GM19240 (cell line): Measurements from ENCODE around the gene ENPP4.
A peak's percentile ranks its signal among the peaks of the same experiment; 100 is the strongest.
"Not testable (repeated sequence)": the region's sequence is repeated elsewhere in the genome, so short reads cannot be mapped to it uniquely, and the experiment has no call there.

Experiments used
- DNase-seq: peaks from one replicate; pipeline ENCODE4 v3.0.0; 2011; ENCODE audit warnings: low spot score; ENCODE audit not compliant: insufficient read length

Gene ENPP4

GRCh38 chr6:46130666-46131065 lies 877 bp downstream of the ENPP4 start:
- no peak for DNase-seq

- not testable (repeated sequence) for DNase-seq
Observed at GRCh38 chr6:46131291-46131690, 1.5 kb downstream of the ENPP4 start.

GRCh38 chr6:46134216-46134615 lies 4.4 kb downstream of the ENPP4 start:
- DNase-seq, result no peak

GRCh38 chr6:46135176-46135575 lies 5.4 kb downstream of the ENPP4 start:
- DNase-seq, result no peak

- no peak for DNase-seq
Observed at GRCh38 chr6:46136831-46137230, 7.0 kb downstream of the ENPP4 start.

- DNase-seq, result no peak
Observed at GRCh38 chr6:46137387-46137786, 7.6 kb downstream of the ENPP4 start.

GRCh38 chr6:46138281-46138680 lies 8.5 kb downstream of the ENPP4 start:
- no peak for DNase-seq

- no peak for DNase-seq
Observed at GRCh38 chr6:46144270-46144669, 14.5 kb downstream of the ENPP4 start.

GRCh38 chr6:46149066-46149465 lies 19.3 kb downstream of the ENPP4 start:
- DNase-seq, result not testable (repeated sequence)

- no peak for DNase-seq
Observed at GRCh38 chr6:46156701-46157100, 26.9 kb downstream of the ENPP4 start.

- no peak for DNase-seq
Observed at GRCh38 chr6:46159229-46159628, 29.4 kb downstream of the ENPP4 start.

- no peak for DNase-seq
Observed at GRCh38 chr6:46160102-46160501, 30.3 kb downstream of the ENPP4 start.

- DNase-seq, result peak; percentile 54
Observed at GRCh38 chr6:46170357-46171289, 40.8 kb downstream of the ENPP4 start, which contains the start of gene ENPP5. Gene ENPP5, minus strand, starts transcription at chr6:46170980. Its CDS starts 2,718 bp downstream, at chr6:46168262.

- no peak for DNase-seq
Observed at GRCh38 chr6:46172176-46172575, 42.4 kb downstream of the ENPP4 start.

GRCh38 chr6:46174904-46175303 lies 45.1 kb downstream of the ENPP4 start:
- no peak for DNase-seq

GRCh38 chr6:46175446-46175845 lies 45.7 kb downstream of the ENPP4 start:
- peak; percentile 15 for DNase-seq

- DNase-seq, result no peak
Observed at GRCh38 chr6:46175976-46176375, 46.2 kb downstream of the ENPP4 start.

GRCh38 chr6:46184114-46184513 lies 54.3 kb downstream of the ENPP4 start:
- DNase-seq, result no peak

- no peak for DNase-seq
Observed at GRCh38 chr6:46186583-46186982, 56.8 kb downstream of the ENPP4 start.

GRCh38 chr6:46189726-46190125 lies 59.9 kb downstream of the ENPP4 start:
- no peak for DNase-seq

GRCh38 chr6:46190889-46191288 lies 61.1 kb downstream of the ENPP4 start:
- DNase-seq, result no peak

- DNase-seq, result no peak
Observed at GRCh38 chr6:46191961-46192360, 62.2 kb downstream of the ENPP4 start.
